GM21786 (cell line): Measurements from ENCODE around the gene LAMA3.

Source experiments
- ATAC-seq: cut with Tn5 transposase; IDR thresholded peaks from one replicate; pipeline ENCODE4 v1.9.1; 2021; ENCODE audit not compliant: unreplicated experiment

LAMA3 gene

DNA sequence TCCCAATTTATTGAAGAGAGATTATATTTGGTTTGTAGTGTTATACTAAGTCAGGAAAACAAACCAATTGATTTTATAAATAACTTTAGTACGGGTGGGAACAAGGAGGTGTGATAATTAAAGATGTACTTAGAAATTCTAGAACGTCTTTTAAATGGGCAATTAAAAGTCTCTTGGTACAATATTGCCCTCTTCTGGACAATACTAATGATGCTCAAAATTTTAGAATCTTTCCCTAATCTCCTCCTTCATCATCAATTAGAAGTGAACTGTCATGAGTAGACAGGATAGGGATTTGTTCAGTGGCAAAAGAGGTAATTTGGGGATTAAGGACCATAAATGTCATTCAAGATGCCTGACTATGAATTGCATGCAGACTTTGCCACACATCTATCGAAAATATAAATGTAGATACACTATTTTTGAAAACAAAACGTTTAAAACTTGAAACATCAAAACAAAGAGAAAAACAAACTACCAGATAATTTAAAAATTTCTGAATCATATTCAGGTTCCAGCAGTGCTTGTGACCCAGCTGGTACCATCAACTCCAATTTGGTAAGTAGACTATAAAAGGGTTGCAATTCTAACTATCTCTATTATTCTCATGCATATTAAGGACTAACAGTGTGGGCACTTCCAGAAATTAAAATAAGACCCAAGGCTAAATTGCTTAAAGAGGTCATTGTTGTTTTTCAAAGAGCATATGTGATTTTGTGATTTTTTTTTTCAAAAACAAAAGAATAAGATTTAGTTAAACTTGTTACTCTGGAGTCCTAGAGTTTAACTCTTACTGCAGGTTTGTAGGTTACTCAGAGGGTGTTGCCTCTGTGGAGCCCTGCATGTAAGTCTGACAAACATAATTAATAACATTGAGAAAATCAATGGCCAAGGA lies 123.5 kb downstream of the LAMA3 start:
- no peak for ATAC-seq

DNA sequence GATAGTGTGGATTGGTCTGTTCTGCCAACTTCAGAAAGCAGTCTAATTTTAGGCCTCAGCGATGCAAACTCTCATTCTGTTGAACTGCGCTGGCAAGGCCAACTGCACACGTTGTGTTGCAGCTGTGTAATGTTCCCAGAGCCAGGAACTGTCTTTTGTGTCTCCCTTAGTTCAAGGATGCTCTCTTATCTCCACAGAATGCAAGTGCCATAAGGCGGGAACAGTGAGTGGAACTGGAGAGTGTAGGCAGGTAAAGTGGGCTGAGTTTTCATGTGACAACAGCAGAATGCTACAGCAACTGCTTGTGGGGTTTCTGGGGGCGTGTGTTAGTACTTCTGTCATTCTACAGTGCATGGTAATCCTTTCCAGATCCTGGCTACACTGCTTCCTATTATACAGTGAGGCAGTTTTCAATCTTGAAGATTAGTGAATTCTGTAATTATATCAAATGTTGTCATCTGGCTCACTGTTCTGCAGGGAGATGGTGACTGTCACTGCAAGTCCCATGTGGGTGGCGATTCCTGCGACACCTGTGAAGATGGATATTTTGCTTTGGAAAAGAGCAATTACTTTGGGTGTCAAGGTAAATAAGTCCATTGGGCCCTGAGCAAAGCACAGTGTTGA lies 125.8 kb downstream of the LAMA3 start:
- ATAC-seq, result no peak

DNA sequence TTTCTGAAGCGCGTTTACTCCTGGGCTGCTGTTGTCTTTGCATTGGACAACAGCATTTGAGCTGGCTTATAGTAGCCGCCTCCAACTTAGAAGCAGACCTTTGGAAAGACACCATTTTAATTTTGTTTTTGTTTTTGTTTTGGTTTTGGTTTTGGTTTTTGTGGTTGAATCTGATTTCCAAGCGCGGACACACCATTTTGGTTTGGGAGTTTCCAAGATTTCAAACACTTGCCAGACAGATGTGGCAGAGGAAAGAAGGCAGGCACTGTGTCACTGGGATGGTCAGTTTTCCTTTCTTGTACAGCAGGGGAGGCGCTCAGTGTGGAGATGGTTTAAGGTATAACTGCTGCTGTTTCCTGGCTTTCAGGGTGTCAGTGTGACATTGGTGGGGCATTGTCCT lies 126.8 kb downstream of the LAMA3 start:
- ATAC-seq, result no peak

DNA sequence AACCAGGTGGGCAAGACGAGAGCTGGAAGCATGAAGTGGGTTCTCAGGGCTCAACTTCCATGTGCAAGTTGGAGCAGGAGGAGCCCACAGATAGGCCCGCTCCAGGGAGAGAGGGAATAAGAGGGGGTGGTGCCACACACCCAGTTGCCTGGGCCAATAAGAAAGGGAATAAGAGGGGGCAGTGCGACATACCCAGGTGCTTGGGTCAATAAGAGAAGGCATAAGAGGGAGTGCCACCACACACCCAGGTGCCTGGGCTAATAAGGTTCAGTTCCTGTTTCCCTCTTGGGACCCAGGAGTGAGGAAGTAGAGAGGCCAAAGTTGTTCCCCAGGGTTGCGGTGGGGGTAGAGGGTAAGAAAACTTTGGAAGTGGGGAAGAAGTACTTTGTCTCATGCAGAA lies 127.5 kb downstream of the LAMA3 start:
- no peak for ATAC-seq

DNA sequence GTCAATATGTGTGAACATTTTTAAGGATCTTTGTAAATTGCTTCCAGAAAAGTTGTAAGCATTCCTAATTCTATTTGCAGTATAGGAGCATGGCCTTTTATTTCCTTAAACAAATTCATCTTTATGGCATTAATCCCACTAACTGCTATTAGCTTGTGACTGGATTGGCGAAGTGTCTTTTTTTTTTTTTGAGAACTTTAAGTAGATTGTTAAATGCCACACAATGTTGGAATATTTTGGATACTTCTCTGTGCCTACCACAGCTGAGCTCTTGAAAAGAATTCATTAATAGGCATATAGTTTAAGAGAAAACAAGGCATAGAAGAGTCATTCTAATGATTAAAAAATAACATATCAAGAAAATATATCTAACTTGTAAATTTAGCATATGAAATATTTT lies 129.7 kb downstream of the LAMA3 start:
- ATAC-seq, result no peak

DNA sequence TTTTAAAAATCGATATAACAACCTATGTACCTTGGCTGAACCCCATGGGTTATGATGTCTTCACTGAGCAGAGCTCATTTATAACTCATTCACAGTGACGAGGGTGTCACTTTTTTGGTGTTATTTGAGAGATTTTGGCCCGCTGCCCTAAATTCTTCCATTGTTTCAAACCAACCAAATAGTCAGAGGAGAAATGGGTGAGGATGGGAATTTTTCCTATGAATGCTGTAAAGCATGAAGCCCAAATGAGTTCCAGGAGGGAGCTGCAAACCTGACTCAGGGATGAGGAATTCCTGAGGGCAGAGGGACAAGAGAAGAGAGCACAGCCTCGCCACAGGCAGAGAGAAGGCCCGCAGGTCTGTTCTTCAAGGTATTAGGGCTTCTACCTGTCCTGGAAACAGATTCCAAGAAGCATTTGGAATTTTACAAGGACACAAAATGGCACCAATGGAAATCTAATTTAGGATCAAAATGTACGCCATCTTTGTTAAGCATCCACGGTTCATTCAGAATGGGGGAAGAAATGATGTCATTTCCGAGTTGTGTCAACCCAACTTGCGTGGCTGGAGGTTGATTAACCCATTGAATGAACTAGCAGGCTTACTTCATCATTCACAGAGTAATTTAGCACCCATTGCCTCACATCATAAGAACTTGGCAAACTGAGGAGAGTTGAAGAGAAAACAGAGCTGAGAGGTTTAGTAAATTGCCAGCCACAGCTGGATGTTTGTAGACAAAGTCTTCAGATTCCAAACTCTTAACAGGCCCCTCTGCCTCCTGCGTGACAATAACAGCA lies 133.5 kb downstream of the LAMA3 start:
- ATAC-seq, result no peak

DNA sequence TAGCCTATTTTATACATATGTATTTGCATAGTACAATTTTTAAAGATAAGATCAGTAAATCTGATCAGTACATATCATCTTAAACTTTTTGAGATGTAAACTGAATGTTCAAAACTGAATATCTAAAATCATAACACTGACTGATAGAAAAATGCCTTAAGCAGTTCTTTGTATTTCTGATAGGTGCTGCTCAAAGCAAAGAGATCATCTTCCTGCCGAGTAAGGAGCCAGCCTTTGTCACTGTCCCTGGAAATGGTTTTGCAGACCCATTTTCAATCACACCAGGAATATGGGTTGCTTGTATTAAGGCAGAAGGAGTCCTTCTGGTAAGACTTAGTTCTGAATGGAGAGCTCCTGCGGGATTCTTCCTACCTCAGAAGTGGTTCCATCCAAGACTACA lies 135.0 kb downstream of the LAMA3 start:
- ATAC-seq, result no peak

DNA sequence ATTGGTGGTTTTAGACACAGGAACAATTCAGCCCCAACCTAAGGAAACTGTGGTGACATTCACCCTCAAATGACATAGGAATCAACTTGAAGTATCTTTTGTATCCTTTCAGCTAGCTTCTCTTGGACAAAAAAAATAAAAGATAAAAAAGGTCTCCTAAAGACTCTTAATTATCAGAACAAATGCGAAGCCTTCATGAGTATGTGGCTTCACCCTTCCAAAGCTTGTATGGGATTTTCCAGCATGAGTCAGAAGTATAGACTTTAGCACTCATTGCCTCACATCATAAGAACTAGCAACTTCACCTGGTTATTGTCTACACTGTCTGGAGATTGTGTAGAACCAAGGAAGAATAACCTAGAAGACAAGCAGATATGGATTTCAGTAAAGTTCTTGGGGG lies 135.4 kb downstream of the LAMA3 start:
- ATAC-seq, result no peak

DNA sequence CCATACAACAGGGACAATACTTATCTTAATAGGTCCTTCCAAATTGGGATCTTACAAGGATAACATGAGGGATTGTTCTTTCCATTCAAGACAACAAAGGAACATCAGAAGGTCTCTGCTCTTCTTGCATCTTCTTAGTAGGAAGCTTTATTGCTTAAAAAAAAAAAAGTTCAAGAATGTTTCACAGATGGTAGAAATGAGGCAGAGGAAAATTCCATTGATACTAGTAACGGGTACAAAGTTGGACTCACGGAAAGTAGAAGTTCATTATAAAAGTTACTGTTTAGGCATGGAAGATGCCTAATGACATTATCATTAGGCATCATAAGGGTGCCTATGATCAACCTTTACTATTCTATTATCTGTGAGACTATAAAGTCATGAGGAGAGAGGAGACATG lies 136.2 kb downstream of the LAMA3 start:
- no peak for ATAC-seq

DNA sequence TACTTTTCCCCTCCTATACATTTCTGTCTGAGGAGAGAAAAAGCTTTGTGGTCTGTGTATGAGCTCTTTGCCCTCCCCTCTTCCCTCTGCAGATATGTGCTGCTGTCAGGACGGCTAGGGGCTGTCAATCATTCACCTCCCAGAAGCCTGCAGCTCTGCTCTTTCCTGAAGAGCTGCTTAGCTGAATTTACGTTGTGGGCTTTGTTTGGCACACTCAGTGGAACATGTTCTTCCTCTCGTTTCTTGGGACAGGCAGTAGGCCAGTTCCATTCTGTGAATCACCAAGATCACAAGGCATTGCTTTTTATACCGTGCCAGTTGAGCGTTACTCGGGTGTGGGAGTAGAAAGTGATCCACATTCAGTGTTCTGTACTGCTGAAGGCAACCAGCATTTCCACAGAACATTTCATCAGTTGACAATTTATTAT lies 136.7 kb downstream of the LAMA3 start:
- ATAC-seq, result no peak

DNA sequence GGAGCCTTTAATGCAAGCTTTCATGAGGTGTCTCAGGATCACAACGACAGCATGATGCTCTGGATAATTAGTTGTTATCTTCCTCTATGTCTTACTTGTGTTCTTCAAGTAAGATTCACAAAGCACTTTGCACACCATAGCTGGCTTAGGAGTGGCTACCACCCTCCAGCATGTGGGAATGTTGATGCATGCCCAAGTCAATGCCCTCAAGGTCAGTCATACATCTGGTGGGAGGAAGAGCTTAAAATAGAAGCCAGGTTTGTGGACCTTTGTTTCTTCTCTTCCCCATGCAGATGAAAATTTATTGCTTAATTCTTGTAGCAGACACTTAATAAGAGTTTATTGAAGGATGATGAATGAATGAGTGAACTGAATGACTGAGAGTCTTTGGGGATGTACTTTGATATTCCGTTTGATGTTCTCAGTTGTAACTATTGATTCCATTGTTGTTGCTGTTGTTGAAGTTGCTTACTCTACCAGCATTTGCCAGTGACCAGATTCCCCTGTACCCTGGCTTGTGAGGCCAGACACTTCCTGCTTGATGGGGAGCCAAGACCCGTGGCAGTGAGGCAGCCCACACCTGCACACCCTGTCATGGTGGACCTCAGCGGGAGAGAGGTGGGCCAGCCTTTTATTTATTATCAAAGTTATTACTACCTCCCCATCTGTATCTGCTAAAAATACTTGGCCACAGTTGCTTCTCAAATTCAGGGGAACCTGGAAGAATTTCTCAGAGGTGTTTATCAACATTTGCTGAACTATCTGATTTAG lies 137.8 kb downstream of the LAMA3 start:
- no peak for ATAC-seq

DNA sequence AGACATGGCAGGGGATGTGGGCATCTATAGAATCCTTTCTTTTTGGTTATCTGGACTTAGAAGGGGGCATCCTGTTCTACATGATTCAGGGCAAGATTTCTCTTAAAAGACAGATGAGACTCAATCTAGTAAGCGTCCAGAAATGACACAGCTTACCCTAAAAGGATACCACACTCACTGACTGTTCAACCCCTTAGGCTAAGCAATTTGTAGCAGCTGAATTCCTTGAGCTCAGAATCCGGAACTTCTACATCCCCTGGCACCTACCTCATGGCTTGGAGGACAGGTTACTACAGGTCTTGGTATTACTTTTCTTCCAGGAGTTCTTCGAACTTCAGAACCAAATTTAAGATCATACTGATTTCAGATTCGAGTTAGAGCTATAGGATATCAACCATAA lies 138.4 kb downstream of the LAMA3 start:
- ATAC-seq, result no peak

DNA sequence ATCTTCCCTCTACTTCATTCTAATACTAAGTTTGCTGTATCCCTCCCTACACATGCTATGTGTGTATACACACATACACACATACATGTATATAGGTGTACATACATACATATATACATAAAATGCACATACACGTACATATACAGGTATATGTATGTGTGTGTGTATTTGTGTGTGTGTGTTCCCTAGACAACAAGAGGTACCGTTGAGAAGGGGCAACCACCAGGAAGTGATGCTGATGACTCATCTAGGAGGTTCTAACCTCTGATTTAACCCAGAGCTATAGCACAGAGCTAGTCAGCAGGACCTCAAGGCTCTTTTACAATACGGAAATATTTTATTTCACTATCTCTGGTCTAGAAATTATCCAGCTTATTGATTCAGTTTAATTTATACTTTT lies 139.2 kb downstream of the LAMA3 start:
- ATAC-seq, result peak; percentile 94

DNA sequence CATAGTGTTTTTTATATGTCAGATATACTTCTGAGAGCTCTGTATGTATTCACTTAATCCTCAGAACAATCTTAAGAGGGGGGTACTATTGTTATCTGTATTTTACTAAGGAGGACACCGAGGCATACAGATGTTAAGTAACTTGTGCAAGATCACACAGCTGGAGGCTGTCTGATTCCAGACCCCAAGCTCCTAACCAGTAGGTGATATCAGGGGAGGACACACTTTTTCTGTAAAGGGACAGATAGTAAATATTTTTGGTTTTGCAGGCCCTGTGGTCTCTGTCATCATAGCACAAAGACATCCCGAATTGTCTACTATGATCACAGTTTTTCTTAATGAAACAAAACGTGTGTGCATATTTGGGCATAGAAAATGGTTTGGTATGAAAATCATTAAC lies 143.7 kb downstream of the LAMA3 start:
- ATAC-seq, result no peak

DNA sequence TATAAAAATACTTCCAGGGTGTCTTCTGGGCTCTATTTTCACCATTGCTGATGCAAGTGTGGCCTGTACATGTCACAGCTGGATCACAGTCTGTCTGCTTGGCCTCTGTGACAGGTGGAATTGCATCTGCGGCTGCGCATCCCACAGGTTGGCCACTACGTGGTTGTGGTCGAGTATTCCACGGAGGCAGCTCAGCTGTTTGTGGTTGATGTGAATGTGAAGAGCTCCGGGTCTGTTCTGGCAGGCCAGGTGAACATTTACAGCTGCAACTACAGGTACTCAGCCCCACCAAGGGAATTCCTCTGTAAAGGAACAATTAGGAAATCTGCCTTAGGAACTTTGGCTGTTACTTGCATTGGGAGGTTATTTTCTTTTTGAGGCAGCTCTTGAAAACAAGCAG lies 144.5 kb downstream of the LAMA3 start:
- ATAC-seq, result no peak

DNA sequence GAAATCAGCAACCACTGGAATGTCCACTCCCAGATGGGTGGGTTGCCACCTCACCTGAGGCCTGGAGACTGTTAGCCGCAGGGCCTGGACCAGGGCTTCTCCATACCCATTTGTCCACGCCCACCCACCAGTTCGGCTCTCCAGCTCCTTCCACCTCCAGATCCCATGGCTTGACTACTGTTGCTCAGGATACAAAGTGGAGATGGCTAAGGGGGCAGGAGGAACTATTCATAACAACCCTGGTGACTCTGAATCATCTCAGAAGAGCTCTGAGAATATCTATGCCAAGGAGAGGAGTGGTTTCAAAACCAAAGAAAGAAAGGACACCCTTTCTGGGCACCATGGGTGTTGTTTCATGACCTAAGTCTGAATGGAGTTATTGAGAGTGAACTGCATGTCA lies 145.8 kb downstream of the LAMA3 start:
- ATAC-seq, result no peak

DNA sequence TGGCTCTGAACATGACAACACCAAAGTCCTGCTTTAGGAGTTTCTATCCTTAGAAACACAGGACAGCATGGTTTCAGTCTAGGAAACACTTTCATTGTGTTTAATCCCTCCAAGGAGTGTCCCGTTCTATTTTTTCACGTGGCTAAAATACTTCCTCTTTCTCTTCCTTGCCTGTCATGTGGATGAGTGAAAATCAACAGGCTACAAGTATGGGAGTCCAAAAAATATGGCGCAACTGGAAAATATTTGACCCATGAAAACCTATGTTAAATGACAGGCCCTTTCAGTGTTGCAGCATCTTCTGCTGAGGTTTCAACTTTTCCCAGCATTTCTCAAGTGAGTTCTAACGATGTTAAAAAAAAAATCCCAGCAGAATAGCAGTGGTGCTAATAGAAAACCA lies 146.3 kb downstream of the LAMA3 start:
- ATAC-seq, result no peak

DNA sequence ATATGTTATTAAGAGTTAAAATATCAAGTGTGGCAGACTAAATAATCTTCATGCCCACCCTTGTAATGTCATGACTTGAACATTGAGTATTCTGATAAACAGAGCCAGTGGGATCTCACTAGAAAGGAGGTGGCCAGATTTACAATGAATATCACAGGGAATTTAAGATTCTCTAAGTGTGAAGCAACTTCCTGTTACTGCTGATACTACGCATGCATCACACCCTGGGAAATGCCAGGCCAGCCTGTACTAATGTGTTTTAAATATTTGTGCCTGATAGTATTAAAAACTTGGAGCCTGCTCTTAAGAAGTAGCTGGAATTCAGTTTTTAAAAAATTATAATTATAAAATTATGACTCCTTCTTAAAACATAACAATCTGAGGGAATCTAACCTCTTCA lies 148.3 kb downstream of the LAMA3 start:
- ATAC-seq, result no peak

DNA sequence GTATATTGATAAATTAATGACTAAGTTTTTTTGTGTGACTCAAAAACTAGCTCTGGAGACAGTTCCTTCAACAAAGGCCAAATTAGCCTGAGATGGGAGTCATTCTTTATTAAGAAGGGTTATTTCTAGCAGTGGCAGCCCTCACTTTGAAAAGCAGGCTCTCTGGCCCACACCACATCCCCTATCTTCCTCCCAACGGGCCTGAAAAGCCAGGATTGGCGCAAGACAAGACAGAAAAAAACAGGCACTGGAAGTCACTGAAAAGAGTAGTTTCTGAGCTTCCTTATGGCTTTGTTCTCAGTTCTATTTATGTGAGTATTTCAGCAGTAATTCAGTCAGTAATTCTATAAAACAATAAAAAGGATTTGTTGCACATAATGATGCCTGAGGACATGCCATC lies 149.0 kb downstream of the LAMA3 start:
- no peak for ATAC-seq

DNA sequence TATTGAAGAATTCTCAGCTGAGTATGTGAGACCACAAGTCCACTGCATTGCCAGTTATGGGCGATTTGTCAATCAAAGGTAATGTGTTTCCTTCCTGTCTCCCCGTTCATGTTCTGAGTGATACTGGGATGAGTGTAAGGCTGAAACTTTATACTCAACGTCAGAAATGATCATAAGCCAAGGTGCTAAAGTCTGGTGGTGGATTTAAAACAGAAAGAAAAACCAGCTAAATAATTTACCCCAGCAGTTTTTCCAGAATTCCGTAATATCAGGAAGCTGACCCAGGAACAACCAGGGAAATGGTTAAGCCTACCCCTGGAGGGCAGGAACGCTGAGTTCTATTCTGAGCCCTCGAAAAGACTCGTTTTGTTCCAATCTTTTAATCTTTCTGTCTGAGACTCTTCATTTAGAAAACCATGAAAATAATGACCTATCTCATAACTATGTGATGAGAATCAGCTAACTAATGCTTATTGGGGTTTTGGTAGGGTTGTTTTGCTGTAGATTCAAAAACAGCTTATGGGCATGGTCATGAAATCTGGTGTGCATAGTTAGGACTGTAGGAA lies 149.6 kb downstream of the LAMA3 start:
- no peak for ATAC-seq

DNA sequence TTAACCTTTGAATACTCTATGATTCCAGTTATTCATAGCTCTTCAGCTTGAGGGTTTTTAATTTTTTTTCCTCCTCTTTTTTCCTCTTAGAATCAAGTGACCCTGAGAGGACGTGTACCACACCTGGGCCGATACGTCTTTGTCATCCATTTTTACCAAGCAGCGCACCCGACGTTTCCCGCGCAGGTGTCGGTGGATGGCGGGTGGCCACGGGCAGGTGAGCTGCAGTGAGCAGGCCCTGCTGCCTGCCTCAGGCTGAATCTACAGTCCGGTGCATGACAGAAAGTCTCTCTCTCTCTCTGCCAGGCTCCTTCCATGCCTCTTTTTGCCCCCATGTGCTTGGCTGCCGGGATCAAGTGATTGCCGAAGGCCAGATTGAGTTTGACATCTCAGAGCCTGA lies 153.1 kb downstream of the LAMA3 start:
- ATAC-seq, result no peak
